NB4 (cell line): Measurements from ENCODE around the gene PWP2.
"Not testable (repeated sequence)": the region's sequence is repeated elsewhere in the genome, so short reads cannot be mapped to it uniquely, and the experiment has no call there.

Experiments used
- CTCF ChIP-seq: IDR thresholded peaks from one replicate; pipeline ENCODE4 v1.5.1; 2012; ENCODE audit warnings: low read depth, low read length
- POLR2A ChIP-seq: IDR thresholded peaks from 2 replicates; pipeline ENCODE4 v1.6.1; 2011; ENCODE audit warnings: mild to moderate bottlenecking; ENCODE audit not compliant: insufficient read length; ENCODE audit errors: extremely low read depth

- not testable (repeated sequence) for TF ChIP-seq CTCF, POLR2A
Observed at GRCh38 chr21:44143380-44143779, 36.2 kb downstream of the PWP2 start.
